Lower leg skin (tissue), 3 donors: ENCODE measurements around the gene ATP2B2.

ENCODE experiments used
- CTCF ChIP-seq, 3 donors: fragments of 450-650 bp; IDR thresholded peaks; one replicate each; pipeline ENCODE4 v1.5.1; 2016; ENCODE audit warnings: antibody characterized with exemption in 3 of 3, mild to moderate bottlenecking in 3 of 3, moderate library complexity in 2 of 3
- POLR2A ChIP-seq, 2 donors: fragments of 450-650 bp; IDR thresholded peaks; one replicate each; pipeline ENCODE4 v1.6.1; 2016 to 2017; ENCODE audit warnings: antibody characterized with exemption in 2 of 2, mild to moderate bottlenecking in 1 of 2, moderate library complexity in 1 of 2

- TF ChIP-seq CTCF (IDR thresholded peaks at IDR 0.05) (no peak), POLR2A (IDR thresholded peaks at IDR 0.05) (no peak)
Observed at GRCh38 chr3:10400749-10401495, 104.5 kb downstream of the ATP2B2 start.
